Stimulated activated CD8-positive, alpha-beta memory T cell treated with anti-CD3 and anti-CD28 coated beads, Interleukin-4, amount 100 ng/mL, for 4 hours (primary cell): ENCODE measurements around the gene SPAG6.
"Not testable (repeated sequence)": the region's sequence is repeated elsewhere in the genome, so short reads cannot be mapped to it uniquely, and the experiment has no call there.

Experiments used
- DNase-seq, 2 donors: peaks; one replicate each; pipeline ENCODE4 v3.0.0-alpha.2; 2020; ENCODE audit warnings: low read depth in 2 of 2, low spot score in 1 of 2

SPAG6 gene

DNA sequence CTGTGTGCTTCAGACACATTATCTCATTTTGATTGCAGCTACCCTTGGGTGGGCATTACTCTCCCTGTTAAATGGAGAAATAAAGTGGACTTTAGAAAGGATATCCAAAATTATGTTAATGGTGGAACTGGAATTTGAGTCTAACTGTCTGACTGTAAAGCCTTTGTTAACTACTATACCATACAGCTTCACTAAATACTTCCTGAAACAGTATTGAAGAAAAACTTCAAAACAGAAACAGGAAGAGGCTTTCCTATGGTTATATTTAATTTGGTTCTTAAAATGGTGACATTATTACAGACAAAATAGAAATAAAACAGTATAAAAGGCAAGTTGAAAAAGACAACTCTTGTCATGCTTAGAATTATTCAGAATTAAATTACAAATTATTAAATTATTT, 25.0 kb downstream of the SPAG6 start:
- no peak for DNase-seq

- no peak for DNase-seq
These were observed 27.0 kb downstream of the SPAG6 start for GRCh38 chr10:22372298-22372697.

DNA sequence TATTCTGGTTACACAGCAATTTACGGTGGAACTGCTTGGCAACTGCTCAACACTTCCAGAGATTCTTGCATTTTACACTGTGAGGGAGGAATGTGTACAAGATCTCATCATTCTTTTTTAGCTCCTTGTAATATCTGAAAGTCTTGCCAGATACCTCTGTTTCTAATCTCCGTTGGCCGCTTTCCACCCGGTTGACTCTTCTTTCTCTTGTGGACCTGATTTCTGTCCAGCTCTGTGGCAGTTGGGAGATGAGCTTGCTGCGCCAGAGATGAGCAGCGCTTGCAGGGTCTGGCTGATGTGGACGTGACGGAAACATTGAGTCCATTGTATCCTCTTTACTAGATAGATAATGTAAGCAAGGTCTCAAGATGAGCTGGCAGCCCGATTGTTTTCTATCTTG, 27.6 kb downstream of the SPAG6 start:
- DNase-seq, result no peak

DNA sequence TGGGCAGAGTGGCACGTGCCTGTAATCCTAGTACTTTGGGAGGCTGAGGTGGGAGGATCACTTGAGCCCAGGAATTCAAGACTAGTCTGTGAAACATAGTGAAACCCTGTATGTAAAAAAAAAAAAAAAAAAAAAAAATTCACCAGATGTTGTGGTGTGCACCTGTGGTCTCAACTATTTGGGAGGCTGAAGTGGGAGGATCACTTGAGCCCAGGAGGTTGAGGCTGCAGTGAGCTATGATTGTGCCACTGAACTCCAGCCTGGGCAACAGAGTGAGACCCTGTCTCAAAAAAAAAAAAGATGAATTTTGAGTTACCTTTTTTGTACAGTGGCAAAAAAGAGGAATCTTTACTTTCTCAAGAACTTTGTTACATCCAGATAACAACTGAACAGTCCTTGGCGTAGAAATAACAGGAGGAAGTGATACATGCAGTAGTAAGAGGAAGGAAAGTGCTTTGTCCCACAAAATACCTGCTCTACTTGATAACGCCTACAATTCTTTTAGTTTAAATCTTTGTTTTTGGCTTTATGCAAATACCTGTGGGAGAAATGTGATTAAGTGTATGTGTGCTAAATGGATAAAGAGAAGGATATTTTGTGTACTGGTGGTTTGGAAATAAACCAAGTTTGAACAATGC, 29.3 kb downstream of the SPAG6 start:
- no peak for DNase-seq

DNA sequence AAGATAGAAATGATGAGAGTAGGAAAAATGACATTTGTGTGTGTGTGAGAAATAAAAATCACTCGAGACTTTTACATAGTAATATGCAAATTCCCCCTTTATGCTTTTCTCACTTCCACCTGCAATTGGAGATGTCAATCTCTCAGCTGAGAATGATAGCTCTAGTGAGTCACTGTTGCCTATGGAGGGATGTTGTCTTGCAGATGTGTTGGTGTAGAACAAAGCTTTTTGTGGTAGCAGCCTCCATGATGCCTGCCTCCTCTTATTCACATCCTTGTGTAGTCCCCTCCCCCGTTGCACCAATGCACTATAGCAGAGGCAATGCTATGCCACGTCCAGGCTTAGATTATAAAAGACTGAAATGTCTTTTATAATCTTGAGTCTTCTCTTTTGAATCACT, 33.8 kb downstream of the SPAG6 start:
- DNase-seq, result peak in 1 of 2 donors; percentile 8

GRCh38 chr10:22381262-22381661, 36.0 kb downstream of the SPAG6 start:
- DNase-seq, result no peak

DNA sequence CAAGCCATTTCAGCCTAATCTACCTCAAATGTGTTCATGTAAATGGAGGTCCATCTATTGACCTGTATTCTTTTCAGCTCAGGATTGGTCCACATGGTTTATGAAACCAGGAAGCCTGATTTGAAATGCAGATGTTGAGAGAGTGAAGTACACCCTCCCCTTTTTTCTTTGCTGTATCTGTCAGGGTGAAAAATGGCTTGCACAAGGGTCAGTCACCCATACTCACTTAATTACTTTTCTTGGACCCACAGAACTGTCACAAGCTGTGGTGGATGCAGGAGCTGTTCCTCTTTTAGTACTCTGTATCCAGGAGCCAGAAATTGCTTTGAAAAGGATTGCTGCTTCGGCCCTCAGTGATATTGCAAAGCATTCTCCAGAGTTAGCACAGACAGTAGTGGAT, 41.2 kb downstream of the SPAG6 start:
- DNase-seq, result no peak

GRCh38 chr10:22389856-22390589, 44.7 kb downstream of the SPAG6 start:
- no peak for DNase-seq

GRCh38 chr10:22391600-22391999, 46.3 kb downstream of the SPAG6 start:
- no peak for DNase-seq

- DNase-seq, result not testable (repeated sequence)
These were observed 50.9 kb downstream of the SPAG6 start for GRCh38 chr10:22396195-22396594.

DNA sequence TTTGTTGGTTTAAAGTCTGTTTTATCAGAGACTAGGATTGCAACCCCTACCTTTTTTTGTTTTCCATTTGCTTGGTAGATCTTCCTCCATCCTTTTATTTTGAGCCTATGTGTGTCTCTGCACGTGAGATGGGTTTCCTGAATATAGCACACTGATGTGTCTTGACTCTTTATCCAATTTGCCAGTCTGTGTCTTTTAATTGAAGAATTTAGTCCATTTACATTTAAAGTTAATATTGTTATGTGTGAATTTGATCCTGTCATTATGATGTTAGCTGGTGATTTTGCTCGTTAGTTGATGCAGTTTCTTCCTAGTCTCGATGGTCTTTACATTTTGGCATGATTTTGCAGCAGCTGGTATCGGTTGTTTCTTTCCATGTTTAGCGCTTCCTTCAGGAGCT, 61.6 kb downstream of the SPAG6 start:
- DNase-seq, result not testable (repeated sequence)

DNA sequence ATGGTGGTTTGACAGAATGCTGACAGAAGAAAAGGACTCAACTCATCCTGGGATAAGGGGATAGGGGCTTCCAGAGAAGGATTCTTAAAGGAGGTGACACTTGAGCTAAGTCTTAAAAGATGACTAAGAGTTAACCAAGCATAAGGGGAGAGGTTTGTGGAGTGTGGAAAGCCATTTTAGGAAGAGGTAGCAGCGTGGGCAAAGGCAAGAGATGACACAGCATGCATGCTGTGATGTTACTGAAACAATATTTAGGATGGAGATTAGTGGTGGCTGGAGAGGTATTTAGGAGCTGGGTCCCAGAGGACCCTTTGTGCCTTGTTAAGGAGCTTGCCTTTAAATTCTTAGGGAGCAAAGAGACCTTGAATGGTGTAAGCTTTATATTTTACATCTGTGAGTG, 65.1 kb downstream of the SPAG6 start:
- DNase-seq, result no peak

DNA sequence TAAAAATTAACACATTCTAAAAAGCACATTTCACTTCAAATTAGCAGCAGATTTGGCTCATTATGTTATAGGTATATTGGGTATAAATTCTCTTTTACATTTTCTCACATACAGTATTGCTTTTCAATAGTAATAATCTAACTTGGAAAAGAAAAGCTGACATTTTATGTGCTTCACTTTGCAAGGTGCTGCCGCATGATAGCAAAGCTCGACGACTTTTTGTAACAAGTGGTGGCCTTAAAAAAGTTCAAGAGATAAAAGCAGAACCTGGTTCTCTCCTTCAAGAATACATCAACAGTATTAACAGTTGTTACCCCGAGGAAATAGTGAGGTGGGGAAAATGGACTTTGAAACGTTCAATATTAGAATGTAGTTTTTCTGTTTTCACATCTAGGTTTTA, 65.5 kb downstream of the SPAG6 start:
- no peak for DNase-seq

- DNase-seq, result no peak
These were observed 68.8 kb downstream of the SPAG6 start for GRCh38 chr10:22414146-22414545.

- no peak for DNase-seq
These were observed 69.8 kb downstream of the SPAG6 start for GRCh38 chr10:22415072-22415471.

GRCh38 chr10:22417736-22418268, 72.5 kb downstream of the SPAG6 start:
- no peak for DNase-seq

GRCh38 chr10:22420787-22421517, 75.7 kb downstream of the SPAG6 start:
- DNase-seq, result no peak

GRCh38 chr10:22426653-22427052, 81.4 kb downstream of the SPAG6 start:
- no peak for DNase-seq

DNA sequence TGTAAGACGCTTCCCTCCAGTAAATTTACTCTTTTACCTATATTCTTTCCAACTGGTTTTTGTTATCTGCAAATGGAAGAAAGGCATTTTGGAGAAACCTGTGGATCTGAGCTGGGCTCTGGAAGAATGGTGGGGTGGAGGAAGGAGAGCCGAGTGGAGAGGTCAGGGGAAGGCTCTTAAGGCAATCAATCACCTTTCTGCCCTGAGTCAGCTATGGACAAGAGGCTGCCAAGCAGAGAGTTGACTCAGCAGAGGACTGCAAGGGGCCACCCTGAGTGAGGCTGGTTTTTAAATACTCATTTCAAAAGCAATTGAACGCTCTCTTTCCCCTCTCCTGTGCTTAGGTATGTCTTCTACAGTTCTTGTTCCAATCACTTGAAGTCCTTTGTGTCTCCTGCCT, 81.8 kb downstream of the SPAG6 start:
- DNase-seq, result no peak

DNA sequence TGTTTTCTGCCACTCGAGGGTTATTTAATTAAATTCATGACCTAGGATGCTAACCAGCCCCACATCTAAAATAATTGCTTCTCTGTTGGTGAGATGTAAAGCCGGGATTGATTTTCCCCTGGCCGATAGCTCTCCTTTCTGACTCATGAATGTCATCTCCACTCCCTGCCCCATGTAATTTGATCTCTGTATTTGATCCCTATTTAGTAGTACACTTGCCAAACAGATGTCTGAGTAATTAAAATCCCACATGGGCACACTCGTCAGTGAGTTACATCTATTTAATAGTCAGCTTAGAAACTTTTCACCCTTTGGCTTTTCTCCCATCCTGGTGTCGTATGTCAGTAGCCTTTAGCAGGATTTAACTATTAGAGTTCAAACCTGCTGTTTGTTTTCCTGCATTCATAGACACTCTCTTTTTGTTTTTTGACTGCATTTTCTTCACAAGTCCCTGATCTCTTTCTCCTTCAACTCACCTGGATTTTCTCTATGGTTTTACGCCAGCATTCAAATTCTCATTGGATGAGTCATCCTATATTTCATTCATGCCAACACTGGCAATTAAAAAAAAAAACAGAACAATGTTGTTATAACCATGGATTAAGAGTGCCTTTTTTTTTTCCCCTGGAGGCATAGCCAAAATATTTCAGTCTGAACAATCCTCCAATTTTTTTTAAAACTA, 82.7 kb downstream of the SPAG6 start:
- no peak for DNase-seq

- no peak for DNase-seq
These were observed 83.8 kb downstream of the SPAG6 start for GRCh38 chr10:22429146-22429545.
